PC-9 (cell line): ENCODE data around the gene MAP2K5.

Experiments used
- EZH2 ChIP-seq: fragments of 200-600 bp; sonication (generic); IDR thresholded peaks from 2 replicates; pipeline ENCODE4 v1.8.0; 2017; ENCODE audit warnings: antibody characterized with exemption, low read depth
- TF ChIP-seq, protein P1 (sequence below): fragments of 200-600 bp; sonication (generic); conservative IDR thresholded peaks from 2 replicates; pipeline ENCODE4 v1.6.1; 2017; ENCODE audit warnings: mixed run types, antibody characterized with exemption, mild to moderate bottlenecking, moderate library complexity

GRCh38 chr15:67564968-67565345, 22.5 kb downstream of the MAP2K5 start:
- TF ChIP-seq EZH2, result no peak
- TF ChIP-seq, protein P1, sequence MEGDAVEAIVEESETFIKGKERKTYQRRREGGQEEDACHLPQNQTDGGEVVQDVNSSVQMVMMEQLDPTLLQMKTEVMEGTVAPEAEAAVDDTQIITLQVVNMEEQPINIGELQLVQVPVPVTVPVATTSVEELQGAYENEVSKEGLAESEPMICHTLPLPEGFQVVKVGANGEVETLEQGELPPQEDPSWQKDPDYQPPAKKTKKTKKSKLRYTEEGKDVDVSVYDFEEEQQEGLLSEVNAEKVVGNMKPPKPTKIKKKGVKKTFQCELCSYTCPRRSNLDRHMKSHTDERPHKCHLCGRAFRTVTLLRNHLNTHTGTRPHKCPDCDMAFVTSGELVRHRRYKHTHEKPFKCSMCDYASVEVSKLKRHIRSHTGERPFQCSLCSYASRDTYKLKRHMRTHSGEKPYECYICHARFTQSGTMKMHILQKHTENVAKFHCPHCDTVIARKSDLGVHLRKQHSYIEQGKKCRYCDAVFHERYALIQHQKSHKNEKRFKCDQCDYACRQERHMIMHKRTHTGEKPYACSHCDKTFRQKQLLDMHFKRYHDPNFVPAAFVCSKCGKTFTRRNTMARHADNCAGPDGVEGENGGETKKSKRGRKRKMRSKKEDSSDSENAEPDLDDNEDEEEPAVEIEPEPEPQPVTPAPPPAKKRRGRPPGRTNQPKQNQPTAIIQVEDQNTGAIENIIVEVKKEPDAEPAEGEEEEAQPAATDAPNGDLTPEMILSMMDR, result no peak
